D721Med (cell line): Measurements from ENCODE around the gene SSTR3.

Experiments
- DNase-seq: peaks from one replicate; pipeline ENCODE4 v3.0.0; 2011; ENCODE audit warnings: low spot score; ENCODE audit not compliant: insufficient read length
- FAIRE-seq: peaks from 2 replicates; lab custom pipeline; 2011; peaks lifted over from hg19 to GRCh38; lab: Jason Lieb, UNC
- CTCF ChIP-seq: IDR thresholded peaks from 2 replicates; pipeline ENCODE4 v1.5.1; 2012; ENCODE audit warnings: mild to moderate bottlenecking, control low read depth; ENCODE audit not compliant: insufficient read depth; ENCODE audit errors: missing control alignments

The SSTR3 gene

GRCh38 chr22:37184380-37184755 is 27.9 kb downstream of the SSTR3 start:
- FAIRE-seq: no peak
- no peak for TF ChIP-seq CTCF
- no peak for DNase-seq

GRCh38 chr22:37183432-37184379 is 28.6 kb downstream of the SSTR3 start:
- FAIRE-seq (no peak), DNase-seq (no peak)
- no peak for TF ChIP-seq CTCF

- TF ChIP-seq CTCF: no peak
- FAIRE-seq (no peak), DNase-seq (no peak)
Measured at GRCh38 chr22:37182949-37183245, 29.4 kb downstream of the SSTR3 start.

DNA sequence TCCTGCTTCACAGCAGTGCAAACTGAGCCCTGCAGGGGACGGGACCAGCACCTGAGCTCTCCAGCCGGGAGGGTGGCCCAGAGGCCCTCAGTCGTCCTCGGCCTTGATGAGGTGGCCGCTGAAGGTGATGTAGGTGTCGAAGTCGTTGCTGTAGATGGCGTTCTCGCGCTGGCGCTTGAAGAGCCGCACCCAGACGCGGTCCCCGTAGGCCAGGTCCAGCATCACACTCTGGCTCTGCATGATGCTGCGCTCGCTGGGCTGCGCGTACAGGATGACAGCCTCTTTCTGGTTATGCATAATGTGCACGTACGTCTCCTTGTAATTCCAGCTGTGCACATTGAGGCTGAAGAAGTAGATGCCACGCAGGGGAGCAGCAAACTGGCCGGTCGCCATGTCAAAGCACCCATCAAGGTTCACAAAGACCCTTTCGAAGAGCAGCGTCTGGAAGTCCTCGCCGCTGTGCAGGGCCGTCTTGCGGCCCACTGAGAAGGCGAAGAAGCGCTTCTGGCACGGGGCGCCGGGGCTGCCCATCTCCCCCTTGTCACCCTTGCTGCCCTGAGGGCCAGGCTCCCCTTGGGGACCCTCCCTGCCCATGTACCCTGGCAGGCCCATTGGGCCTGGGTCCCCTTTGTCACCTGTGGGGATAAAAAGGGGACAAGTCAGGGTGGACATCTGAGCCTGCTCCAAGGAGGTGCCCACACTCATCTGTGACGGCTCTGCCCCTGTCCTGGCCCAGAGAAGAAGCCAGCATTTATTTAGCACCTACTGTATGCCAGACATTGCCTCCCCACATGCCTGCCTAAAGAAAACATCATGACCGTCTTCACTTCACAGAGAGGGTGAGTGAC is 30.0 kb downstream of the SSTR3 start:
- DNase-seq (no peak), FAIRE-seq (no peak)
- TF ChIP-seq CTCF: no peak

- no peak for TF ChIP-seq CTCF
- DNase-seq (no peak), FAIRE-seq (no peak)
Measured at GRCh38 chr22:37181681-37182080, 30.6 kb downstream of the SSTR3 start.

DNA sequence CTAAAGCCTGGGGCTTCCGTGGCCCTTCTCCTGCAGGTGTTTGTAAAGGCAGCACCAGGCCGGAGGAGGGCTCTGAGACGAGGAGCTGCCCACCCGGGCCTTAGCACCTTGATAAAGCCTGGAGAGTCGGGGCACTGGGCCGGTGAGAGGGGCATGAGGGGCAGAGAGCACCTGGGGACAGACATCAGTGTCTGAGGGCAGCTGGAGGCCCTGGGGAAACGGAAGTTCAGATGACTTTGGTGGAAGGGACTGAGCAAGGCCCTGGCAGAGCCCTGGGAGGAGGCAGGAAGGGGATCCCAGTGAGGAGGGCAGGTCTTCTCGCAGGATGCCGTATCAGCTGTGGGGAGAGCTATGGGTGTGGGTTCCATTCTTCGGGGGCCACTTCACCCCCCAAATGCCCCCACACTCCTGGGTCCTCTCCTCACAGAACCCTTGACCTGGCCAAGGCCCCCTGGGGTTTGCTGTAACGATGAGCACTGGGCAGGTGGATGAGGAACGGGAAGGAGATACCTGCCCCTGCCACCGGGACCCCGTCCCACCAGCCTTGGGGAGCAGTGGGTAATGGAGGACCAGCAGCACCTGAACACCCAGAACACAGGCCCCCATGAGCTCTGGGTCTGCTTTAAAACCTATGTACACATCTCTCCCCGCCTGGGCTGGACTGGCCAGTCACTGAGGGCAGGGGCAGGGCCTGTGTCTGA is 31.6 kb downstream of the SSTR3 start:
- DNase-seq (no peak), FAIRE-seq (no peak)
- no peak for TF ChIP-seq CTCF
